ENCODE measurements around the gene ZNF207. TPM values are rescaled to one million over a fixed set of nuclear protein-coding genes. Genes with fewer than 3 reads are reported as not detected.

ZNF207 gene
- total RNA-seq: 114 and 126 TPM in 2 replicates

DNA sequence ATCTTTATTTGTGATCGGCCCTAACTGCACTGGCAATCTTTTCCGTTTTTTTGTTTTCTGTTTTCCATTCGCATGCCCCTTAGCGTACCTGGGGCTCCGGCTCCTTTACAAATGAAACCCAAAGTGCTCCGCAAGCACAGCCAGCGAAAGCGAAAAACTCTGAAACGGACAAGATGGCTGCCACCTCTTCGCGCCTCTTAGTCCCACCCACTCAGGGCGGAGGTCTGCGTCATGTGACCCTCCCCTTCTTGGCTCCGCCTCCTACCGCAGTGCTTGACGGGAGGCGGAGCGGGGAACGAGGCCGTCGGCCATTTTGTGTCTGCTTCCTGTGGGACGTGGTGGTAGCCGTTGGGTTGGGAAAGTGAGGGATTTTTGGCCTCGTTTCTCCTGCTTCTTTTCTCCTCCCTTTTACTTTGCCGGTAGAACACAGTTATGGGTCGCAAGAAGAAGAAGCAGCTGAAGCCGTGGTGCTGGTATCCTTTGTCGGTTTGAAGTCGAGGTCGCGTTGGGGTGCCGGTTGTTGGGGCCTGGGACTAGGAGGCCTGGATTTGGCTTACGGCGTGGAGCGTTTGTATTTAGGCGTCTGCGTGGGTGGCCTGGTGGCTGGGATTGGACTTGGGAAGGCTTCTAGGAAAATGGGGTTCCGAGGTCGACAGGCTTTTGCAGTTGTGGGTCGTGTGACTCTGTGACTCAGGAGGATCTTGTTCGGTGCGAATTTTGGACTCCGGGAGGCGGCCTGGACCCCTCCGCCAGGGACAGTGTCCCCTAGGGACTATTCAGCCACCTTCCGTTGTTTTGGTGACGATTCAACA is at the start of gene ZNF207:
Gene ZNF207, plus strand, starts transcription at position 304 of the 812 bp plus-strand sequence. Its CDS starts 129 bp downstream, at position 433.

DNA sequence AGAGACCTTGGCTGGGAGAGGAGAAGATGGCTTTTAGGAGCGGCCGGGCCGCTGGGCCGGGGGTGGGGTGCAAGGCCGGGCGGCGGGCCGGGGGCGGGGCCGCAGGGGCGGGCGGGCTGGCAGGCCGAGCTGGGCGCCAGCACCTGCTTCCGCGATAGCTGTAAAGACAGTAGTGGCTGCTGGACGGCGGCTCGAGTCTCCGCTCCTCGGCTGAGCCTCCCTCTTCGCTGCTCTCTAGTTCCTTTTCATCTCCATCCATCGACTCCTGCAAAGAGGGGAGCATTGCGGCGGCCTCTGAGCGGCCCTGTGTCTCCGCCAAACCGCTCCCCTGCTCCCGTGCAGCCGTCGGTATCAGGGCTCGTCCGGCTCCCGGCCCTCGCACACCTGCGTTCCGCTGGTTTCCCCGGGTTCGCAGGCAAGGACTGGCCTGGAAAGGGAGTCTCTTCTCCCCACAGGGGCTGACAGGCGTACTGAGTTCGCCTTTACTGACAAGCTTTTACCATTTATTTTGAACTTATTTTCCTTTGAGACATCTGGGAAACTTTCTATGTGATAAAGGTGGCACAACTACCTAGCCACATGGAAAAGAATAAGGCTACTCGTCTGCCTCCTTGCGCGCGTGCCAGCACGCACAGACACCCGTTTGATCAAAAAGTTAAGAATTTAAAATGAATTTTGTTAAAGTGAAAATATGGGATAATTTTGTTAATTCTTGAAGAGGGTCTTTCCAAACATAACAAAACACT is 7.9 kb upstream of the ZNF207 start, which contains the start of gene C17orf75:
Gene C17orf75, minus strand, starts transcription at position 317 of the 746 bp plus-strand sequence. Its CDS starts 34 bp downstream, at position 283.

Other genes starting within 250 kb of the ZNF207 start
- gene RHOT1, start 207.7 kb upstream of the ZNF207 start, total RNA-seq: 44.9 and 52.0 TPM in 2 replicates
- under 0.01 TPM in 2 replicates for gene RHBDL3, start 84.3 kb upstream of the ZNF207 start, total RNA-seq
- 16.7 and 17.8 TPM in 2 replicates for gene C17orf75, start 8.0 kb upstream of the ZNF207 start, total RNA-seq
- gene PSMD11, start 94.4 kb downstream of the ZNF207 start, total RNA-seq: 99.5 and 137 TPM in 2 replicates
- gene CDK5R1, start 136.8 kb downstream of the ZNF207 start, total RNA-seq: 0.89 and 1.5 TPM in 2 replicates

Measured in smooth muscle cell of the umbilical artery (primary cell).